ENCODE results near the gene FGA. TPM values are rescaled to one million over a fixed set of nuclear protein-coding genes. Genes with fewer than 3 reads are reported as not detected.

Gene FGA
- 17.8 to 22.6 TPM (median 19.0 TPM) in 5 replicates for total RNA-seq (2022; extraction: Qiagen RNA extraction)

DNA sequence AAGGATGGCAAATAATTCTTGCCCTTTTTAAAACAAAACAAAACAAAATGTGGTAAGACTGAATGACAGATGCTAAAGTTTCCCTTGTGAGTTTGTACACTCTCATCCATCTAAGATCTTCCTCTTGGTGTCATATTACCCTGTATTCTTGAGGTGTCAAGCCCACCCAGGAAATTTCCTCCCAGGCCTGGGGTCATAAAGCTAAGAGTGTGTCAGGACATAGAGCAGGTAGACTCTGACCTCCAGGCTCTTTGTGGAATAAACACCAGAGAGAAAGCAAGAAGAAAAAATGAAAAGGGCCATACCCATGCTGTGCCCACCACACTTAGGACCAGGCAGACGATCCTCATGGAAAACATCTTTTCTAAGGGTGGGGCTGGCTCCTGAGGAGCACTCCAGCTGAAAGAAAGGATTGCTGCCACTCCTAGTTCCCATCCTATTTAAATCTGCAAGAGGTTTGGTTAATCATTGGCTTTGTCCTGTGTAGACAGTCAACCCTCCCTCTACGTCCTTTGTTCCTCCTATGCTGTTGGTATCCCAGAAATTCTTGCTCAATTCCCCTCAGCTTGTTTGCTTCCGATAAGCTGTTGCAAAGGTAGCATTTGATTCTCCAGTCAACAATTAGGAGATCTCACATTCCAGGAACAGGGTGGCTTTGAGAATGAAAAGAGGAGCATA, at the start of gene FGA:
Gene FGA, minus strand, starts transcription at position 414 of the 678 bp plus-strand sequence. Its CDS starts 55 bp downstream, at position 359.

DNA sequence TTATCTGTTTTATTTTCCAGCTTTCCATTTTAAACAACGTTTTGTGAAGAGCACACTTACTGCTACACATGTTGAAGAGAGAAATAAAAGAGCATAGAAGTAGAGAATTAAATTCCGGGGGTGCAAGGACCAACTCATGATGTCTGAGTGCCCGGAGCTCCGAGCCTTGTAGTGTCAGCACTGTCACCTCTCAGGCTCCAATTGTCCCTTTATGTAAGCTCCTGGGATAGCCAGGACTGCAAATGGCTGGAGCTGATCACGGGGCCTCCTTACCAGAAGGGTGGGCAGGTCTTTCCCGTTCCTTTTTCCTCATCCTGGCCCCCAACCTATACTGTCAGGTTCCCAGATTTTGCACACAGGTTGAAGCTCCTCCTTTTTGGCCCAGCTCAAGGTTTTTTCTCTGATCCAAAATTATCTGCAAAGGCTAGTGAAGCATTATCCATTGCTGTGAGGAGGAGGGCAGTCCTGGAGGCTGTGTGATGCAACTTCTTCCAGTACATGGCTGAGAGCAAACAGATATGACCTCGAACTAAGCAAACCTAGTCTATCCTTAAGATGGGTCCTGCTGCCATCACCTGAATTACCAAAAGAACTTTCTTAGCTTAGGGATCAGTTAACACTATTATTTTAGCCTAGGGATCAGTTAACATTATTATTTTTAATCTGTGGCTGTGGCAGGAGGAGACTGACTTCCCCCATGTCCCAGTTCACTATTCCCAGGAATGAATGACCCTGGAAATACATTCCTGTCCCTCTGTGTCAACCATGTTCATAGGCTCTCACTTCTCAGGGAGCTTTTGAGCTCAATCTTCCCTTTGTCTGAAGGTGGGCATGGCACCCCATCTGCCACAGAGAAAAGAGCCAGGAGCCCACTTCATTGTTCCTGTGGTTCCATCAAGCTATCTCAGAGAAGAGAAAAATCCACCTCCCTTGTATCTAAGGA, 22.2 kb upstream of the FGA start, which contains the start of gene FGG:
Gene FGG, minus strand, starts transcription at position 185 of the 943 bp plus-strand sequence. Its CDS starts 47 bp downstream, at position 138.

DNA sequence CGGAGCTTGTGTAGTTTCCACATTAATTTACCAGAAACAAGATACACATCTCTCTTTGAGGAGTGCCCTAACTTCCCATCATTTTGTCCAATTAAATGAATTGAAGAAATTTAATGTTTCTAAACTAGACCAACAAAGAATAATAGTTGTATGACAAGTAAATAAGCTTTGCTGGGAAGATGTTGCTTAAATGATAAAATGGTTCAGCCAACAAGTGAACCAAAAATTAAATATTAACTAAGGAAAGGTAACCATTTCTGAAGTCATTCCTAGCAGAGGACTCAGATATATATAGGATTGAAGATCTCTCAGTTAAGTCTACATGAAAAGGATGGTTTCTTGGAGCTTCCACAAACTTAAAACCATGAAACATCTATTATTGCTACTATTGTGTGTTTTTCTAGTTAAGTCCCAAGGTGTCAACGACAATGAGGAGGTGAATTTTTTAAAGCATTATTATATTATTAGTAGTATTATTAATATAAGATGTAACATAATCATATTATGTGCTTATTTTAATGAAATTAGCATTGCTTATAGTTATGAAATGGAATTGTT, 27.8 kb downstream of the FGA start, which contains the start of gene FGB:
Gene FGB, plus strand, starts transcription at position 315 of the 558 bp plus-strand sequence. Its CDS starts 8 bp downstream, at position 323.

DNA sequence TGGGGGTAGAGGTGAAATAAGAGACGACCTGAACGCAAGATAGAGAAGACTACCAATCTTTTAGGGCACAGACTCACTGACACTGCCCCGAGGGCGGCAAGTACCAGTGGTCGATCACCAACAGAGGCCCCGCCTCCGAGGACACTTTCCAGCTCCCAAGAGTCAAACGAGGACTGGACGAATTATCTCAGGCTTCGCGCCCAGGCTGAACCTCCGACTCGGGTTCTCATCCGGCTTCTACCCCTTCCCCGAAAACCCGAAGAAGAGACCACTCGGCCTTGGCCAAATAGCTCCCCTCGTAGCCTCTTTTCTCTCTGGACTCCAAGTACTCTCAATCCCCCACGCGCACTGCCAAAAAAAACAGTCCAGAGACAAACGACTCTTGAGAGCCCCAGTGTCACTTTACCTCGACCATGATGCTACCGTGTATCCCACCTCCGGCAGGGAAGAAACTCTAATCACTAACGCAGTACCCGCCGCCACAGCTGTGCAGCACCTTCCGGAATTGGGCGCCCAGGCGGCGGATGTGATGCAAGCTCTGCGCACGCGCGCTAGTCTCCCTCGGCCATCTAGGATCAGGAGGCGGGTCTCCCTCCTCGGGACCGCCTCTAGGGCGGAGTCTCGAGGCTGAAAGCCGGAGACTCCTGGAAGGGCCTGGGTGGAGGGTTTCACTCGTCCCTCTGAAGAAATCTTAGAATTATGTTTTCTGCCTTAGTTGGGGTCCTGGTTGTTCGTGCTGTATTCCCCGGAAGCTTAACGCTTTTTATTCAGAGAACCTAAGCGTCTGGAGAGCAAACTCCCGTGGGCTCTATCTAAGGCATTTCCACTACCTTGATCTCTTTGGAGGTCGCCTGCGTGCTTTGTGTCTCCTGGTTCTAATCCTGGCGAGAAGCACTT, 40.4 kb downstream of the FGA start, which contains the start of gene PLRG1:
Gene PLRG1, minus strand, starts transcription at position 507 of the 897 bp plus-strand sequence. Its CDS starts 92 bp downstream, at position 415.

Other genes with a start within 250 kb of the FGA start
- 0.01 TPM in 1 of 5 replicates, not detected in the others for gene DCHS2, start 98.9 kb downstream of the FGA start, total RNA-seq (2022; extraction: Qiagen RNA extraction)
- 53.0 to 64.9 TPM (median 60.4 TPM) in 5 replicates for gene PLRG1, start 40.3 kb downstream of the FGA start, total RNA-seq (2022; extraction: Qiagen RNA extraction)
- 15.4 to 24.5 TPM (median 19.2 TPM) in 5 replicates for gene FGB, start 27.7 kb downstream of the FGA start, total RNA-seq (2022; extraction: Qiagen RNA extraction)
- 5.3 to 8.0 TPM (median 5.4 TPM) in 5 replicates for gene FGG, start 21.9 kb upstream of the FGA start, total RNA-seq (2022; extraction: Qiagen RNA extraction)
- gene LRAT, start 153.3 kb upstream of the FGA start, total RNA-seq (2022; extraction: Qiagen RNA extraction) = 0.03 to 0.10 TPM (median 0.05 TPM) in 5 replicates
- not detected in 5 replicates for gene RBM46, start 190.5 kb upstream of the FGA start, total RNA-seq (2022; extraction: Qiagen RNA extraction)

Measured in A549 treated with Hydrocortisone at 1 μM for 4 hours (cell line).